Activated B cell treated with CpG ODN at 0.5 μM for 24 hours (primary cell): ENCODE measurements around the gene PIEZO1. TPM values are rescaled to one million over a fixed set of nuclear protein-coding genes. Genes with fewer than 3 reads are reported as not detected.

Experiments
- ATAC-seq: fragments of 200-7000 bp; cut with Tn5 transposase; one replicate; pipeline ENCODE4 v1.10.0; 2021; ENCODE audit warnings: low read depth, mild to moderate bottlenecking, moderate library complexity
- CTCF ChIA-PET: fragments of 350-600 bp; sonication (Branson Sonifier 250); formaldehyde crosslinking; loops from one replicate; lab custom pipeline; 2021; ENCODE audit warnings: antibody characterized with exemption; lab: Charles Lee
- POLR2A ChIA-PET: fragments of 350-600 bp; sonication (Branson Sonifier 250); formaldehyde crosslinking; loops from one replicate; lab custom pipeline; 2021; ENCODE audit warnings: antibody characterized with exemption; lab: Charles Lee
- DNase-seq: peaks from one replicate; pipeline ENCODE4 v3.0.0; 2022
- H3K27ac Mint-ChIP-seq: one replicate; pipeline ENCODE4 v1.8.0; 2020; ENCODE audit warnings: mixed read lengths
- H3K27me3 Mint-ChIP-seq: one replicate; pipeline ENCODE4 v1.8.0; 2021; ENCODE audit warnings: mixed read lengths
- H3K36me3 Mint-ChIP-seq: one replicate; pipeline ENCODE4 v1.8.0; 2021; ENCODE audit warnings: low read depth, mixed read lengths
- H3K4me1 Mint-ChIP-seq: one replicate; pipeline ENCODE4 v1.8.0; 2021; ENCODE audit warnings: mixed read lengths
- H3K4me3 Mint-ChIP-seq: one replicate; pipeline ENCODE4 v1.8.0; 2020; ENCODE audit warnings: mild to moderate bottlenecking, mixed read lengths
- H3K9me3 Mint-ChIP-seq: one replicate; pipeline ENCODE4 v1.8.0; 2020; ENCODE audit warnings: mixed read lengths
- intact Hi-C: fragments of 100-400 bp; cut with micrococcal nuclease; formaldehyde crosslinking; loops from one replicate; pipeline ENCODE4 v1.15.1; 2024
- total RNA-seq: library from RNA; stranded (reverse); gene quantifications from 2 replicates; pipeline ENCODE4 v1.2.3, GENCODE V29; 2022
- TF ChIP-seq, protein P1 (sequence below): fragments of 200-600 bp; IDR thresholded peaks from one replicate; pipeline ENCODE4 v1.8.0; 2022; ENCODE audit warnings: antibody characterized with exemption, mild to moderate bottlenecking

PIEZO1 gene
- total RNA-seq, 1 donor from 2014 or later, result 85.9 TPM

DNA sequence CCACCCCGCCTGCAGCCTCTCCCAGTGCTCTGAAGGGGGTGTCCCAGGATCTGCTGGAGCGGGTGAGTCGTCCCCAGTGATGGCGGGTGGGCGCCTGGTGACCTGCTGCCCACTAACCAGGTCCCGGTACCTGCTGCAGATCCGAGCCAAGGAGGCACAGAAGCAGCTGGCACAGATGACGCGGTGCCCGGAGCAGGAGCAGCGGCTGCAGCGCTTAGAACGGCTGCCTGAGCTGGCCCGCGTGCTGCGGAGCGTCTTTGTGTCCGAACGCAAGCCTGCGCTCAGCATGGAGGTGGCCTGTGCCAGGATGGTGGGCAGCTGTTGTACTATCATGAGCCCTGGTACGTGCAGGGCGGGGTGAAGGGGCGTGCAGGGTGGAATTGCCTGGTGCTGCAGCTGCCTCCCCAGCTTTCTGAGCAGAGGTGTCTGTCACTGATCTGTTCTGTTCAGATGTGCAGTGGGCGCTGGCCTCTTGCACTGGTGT is 22.2 kb upstream of the PIEZO1 start:
- Mint-ChIP-seq H3K36me3 (peaks cover 13% of the 10 kb centered on the region), H3K9me3 (no peaks in the 10 kb centered on the region), H3K4me1 (peaks cover 19% of the 10 kb centered on the region), H3K27ac (no peak overlapping the region), H3K4me3 (no peak overlapping the region), H3K27me3 (no peaks in the 10 kb centered on the region)
- TF ChIP-seq, protein P1, sequence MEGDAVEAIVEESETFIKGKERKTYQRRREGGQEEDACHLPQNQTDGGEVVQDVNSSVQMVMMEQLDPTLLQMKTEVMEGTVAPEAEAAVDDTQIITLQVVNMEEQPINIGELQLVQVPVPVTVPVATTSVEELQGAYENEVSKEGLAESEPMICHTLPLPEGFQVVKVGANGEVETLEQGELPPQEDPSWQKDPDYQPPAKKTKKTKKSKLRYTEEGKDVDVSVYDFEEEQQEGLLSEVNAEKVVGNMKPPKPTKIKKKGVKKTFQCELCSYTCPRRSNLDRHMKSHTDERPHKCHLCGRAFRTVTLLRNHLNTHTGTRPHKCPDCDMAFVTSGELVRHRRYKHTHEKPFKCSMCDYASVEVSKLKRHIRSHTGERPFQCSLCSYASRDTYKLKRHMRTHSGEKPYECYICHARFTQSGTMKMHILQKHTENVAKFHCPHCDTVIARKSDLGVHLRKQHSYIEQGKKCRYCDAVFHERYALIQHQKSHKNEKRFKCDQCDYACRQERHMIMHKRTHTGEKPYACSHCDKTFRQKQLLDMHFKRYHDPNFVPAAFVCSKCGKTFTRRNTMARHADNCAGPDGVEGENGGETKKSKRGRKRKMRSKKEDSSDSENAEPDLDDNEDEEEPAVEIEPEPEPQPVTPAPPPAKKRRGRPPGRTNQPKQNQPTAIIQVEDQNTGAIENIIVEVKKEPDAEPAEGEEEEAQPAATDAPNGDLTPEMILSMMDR, result no peak
- ATAC-seq (no peak), DNase-seq (no peak)
- intact Hi-C loops, result no loop called here
- CTCF ChIA-PET, result no interaction called here
- POLR2A ChIA-PET, result no interaction called here

GRCh38 chr16:88806491-88807111 is 21.6 kb upstream of the PIEZO1 start:
- Mint-ChIP-seq H3K4me1 (peaks cover 20% of the 10 kb centered on the region), H3K36me3 (peaks cover 13% of the 10 kb centered on the region), H3K27ac (no peak overlapping the region), H3K9me3 (no peaks in the 10 kb centered on the region), H3K4me3 (no peak overlapping the region), H3K27me3 (no peaks in the 10 kb centered on the region)
- CTCF ChIA-PET, result no interaction called here
- DNase-seq (no peak), ATAC-seq (no peak)
- POLR2A ChIA-PET, result no interaction called here
- intact Hi-C loops, result no loop called here
- TF ChIP-seq, protein P1, result no peak

DNA sequence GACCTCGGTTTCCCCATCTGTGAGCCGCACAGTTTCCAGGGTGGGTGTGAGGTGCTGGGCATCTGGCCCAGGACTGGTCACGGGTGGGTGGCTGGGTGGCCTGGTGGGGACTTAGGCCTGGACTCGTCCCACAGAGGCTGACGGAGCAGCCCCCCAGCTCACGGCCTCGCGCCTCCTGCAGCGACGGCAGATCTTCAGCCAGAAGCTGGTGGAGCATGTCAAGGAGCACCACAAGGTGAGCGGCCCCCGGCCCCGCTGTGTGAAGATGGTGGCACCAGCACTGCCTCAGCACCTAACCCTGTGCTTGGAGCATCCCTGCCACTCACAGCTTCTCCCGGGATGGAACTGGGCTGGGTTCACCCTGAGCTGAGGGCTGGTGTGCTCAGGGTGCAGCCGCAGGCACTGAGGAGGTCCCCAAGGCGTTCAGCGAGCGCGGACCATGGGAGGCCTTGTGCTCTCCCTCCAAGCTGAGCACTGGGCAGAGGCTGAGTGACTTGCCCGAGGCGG is 20.9 kb upstream of the PIEZO1 start:
- Mint-ChIP-seq H3K4me3 (no peak overlapping the region), H3K36me3 (peaks cover 13% of the 10 kb centered on the region), H3K27ac (no peak overlapping the region), H3K27me3 (no peaks in the 10 kb centered on the region), H3K9me3 (no peaks in the 10 kb centered on the region), H3K4me1 (peaks cover 23% of the 10 kb centered on the region)
- POLR2A ChIA-PET, result interaction anchor here (0.6 kb wide), 1 partner anchor 678 kb away, joined by 5 read pairs; no protein-coding TSS in a partner anchor
- intact Hi-C loops, result no loop called here
- ATAC-seq, result no peak
- TF ChIP-seq, protein P1, result no peak
- DNase-seq, result no peak
- CTCF ChIA-PET, result no interaction called here

- Mint-ChIP-seq H3K9me3 (no peaks in the 10 kb centered on the region), H3K36me3 (peaks cover 13% of the 10 kb centered on the region), H3K27ac (no peak overlapping the region), H3K27me3 (no peaks in the 10 kb centered on the region), H3K4me1 (peaks cover 21% of the 10 kb centered on the region), H3K4me3 (no peak overlapping the region)
- intact Hi-C loops, result no loop called here
- no peak for ATAC-seq
- POLR2A ChIA-PET, result no interaction called here
- TF ChIP-seq, protein P1, result no peak
- CTCF ChIA-PET, result interaction anchor here (1.5 kb wide), 1 partner anchor 24 kb away, joined by 3 read pairs; no protein-coding TSS in a partner anchor
- DNase-seq, result no peak
Observed at GRCh38 chr16:88805340-88805715, 20.3 kb upstream of the PIEZO1 start.

GRCh38 chr16:88804552-88805339 is 19.7 kb upstream of the PIEZO1 start:
- DNase-seq (no peak), ATAC-seq (no peak)
- Mint-ChIP-seq H3K27ac (no peak overlapping the region), H3K27me3 (no peaks in the 10 kb centered on the region), H3K4me1 (peaks cover 22% of the 10 kb centered on the region), H3K36me3 (peaks cover 13% of the 10 kb centered on the region), H3K4me3 (peak overlapping the region; percentile 32), H3K9me3 (no peaks in the 10 kb centered on the region)
- intact Hi-C loops, result no loop called here
- CTCF ChIA-PET, result interaction anchor here (1.5 kb wide), 1 partner anchor 23 kb away, joined by 3 read pairs; no protein-coding TSS in a partner anchor
- TF ChIP-seq, protein P1, result no peak
- POLR2A ChIA-PET, result interaction anchor here (2.5 kb wide), 1 partner anchor 7 kb away, joined by 18 read pairs; the partner anchor contains the start of gene APRT
